ENCODE data around the gene SPNS1.
"Not testable (repeated sequence)": the region's sequence is repeated elsewhere in the genome, so short reads cannot be mapped to it uniquely, and the experiment has no call there.

Gene SPNS1

GRCh38 chr16:28974437-28975157 is at the start of gene SPNS1:
Gene SPNS1, plus strand, starts transcription at chr16:28974778. Its CDS starts 374 bp downstream, at chr16:28975152.
- peak within 1 kb of the TSS; percentile 73 for H3K27ac ChIP-seq (ENCODE audit: low read depth, low read length)
- H3K36me3 ChIP-seq (ENCODE audit: control insufficient read depth in 1 of 2, insufficient read depth in 2 of 2, low read length in 2 of 2) = peaks cover 0 to 16% of the 10 kb centered on the region in 2 donors
- H3K9me3 ChIP-seq (ENCODE audit: control insufficient read depth in 1 of 2, low read length in 2 of 2) = no peaks in the 10 kb centered on the region
- peak within 1 kb of the TSS; percentile 83 to 95 for H3K9ac ChIP-seq (ENCODE audit: low read depth in 1 of 2, low read length in 2 of 2)
- no peaks in the 10 kb centered on the region for H3K27me3 ChIP-seq (ENCODE audit: control insufficient read depth in 1 of 2, insufficient read depth in 2 of 2, low read length in 2 of 2)
- H3K4me1 ChIP-seq (ENCODE audit: control insufficient read depth in 1 of 2, insufficient read depth in 2 of 2, low read length in 2 of 2) = peaks cover 16 to 22% of the 10 kb centered on the region in 2 donors
- peak within 1 kb of the TSS; percentile 99 to 100 for H3K4me3 ChIP-seq (ENCODE audit: low read depth in 1 of 2, low read length in 2 of 2)

- peaks cover 15 to 16% of the 10 kb centered on the region in 2 donors for H3K4me1 ChIP-seq (ENCODE audit: control insufficient read depth in 1 of 2, insufficient read depth in 2 of 2, low read length in 2 of 2)
- H3K36me3 ChIP-seq (ENCODE audit: control insufficient read depth in 1 of 2, insufficient read depth in 2 of 2, low read length in 2 of 2) = peaks cover 0 to 3% of the 10 kb centered on the region in 2 donors
- H3K27me3 ChIP-seq (ENCODE audit: control insufficient read depth in 1 of 2, insufficient read depth in 2 of 2, low read length in 2 of 2) = no peaks in the 10 kb centered on the region
- no peaks in the 10 kb centered on the region for H3K9me3 ChIP-seq (ENCODE audit: control insufficient read depth in 1 of 2, low read length in 2 of 2)
- peak overlapping the region; percentile 99 for H3K27ac ChIP-seq (ENCODE audit: low read depth, low read length)
- H3K9ac ChIP-seq (ENCODE audit: low read depth in 1 of 2, low read length in 2 of 2) = peak overlapping the region; percentile 79 to 89
- H3K4me3 ChIP-seq (ENCODE audit: low read depth in 1 of 2, low read length in 2 of 2) = peak overlapping the region; percentile 76 to 87
These were observed 49.0 kb upstream of the SPNS1 start for GRCh38 chr16:28925386-28926228.

- not testable (repeated sequence) for H3K27me3 ChIP-seq (ENCODE audit: control insufficient read depth in 1 of 2, insufficient read depth in 2 of 2, low read length in 2 of 2); H3K27ac ChIP-seq (ENCODE audit: low read depth, low read length); H3K36me3 ChIP-seq (ENCODE audit: control insufficient read depth in 1 of 2, insufficient read depth in 2 of 2, low read length in 2 of 2); H3K9me3 ChIP-seq (ENCODE audit: control insufficient read depth in 1 of 2, low read length in 2 of 2)
- Histone ChIP-seq H3K4me1 (ENCODE audit: control insufficient read depth in 1 of 2, insufficient read depth in 2 of 2, low read length in 2 of 2) (peaks cover 15 to 16% of the 10 kb centered on the region in 2 donors), H3K4me3 (ENCODE audit: low read depth in 1 of 2, low read length in 2 of 2) (peak overlapping the region; percentile 76 to 87), H3K9ac (ENCODE audit: low read depth in 1 of 2, low read length in 2 of 2) (peak overlapping the region in 1 of 2 donors; percentile 79)
These were observed 48.3 kb upstream of the SPNS1 start for GRCh38 chr16:28926284-28926683.

GRCh38 chr16:28927815-28928214 is 46.8 kb upstream of the SPNS1 start:
- Histone ChIP-seq H3K4me3 (ENCODE audit: low read depth in 1 of 2, low read length in 2 of 2) (no peak overlapping the region), H3K9me3 (ENCODE audit: control insufficient read depth in 1 of 2, low read length in 2 of 2) (no peaks in the 10 kb centered on the region), H3K27ac (ENCODE audit: low read depth, low read length) (no peak overlapping the region), H3K36me3 (ENCODE audit: control insufficient read depth in 1 of 2, insufficient read depth in 2 of 2, low read length in 2 of 2) (no peaks in the 10 kb centered on the region), H3K27me3 (ENCODE audit: control insufficient read depth in 1 of 2, insufficient read depth in 2 of 2, low read length in 2 of 2) (no peaks in the 10 kb centered on the region), H3K4me1 (ENCODE audit: control insufficient read depth in 1 of 2, insufficient read depth in 2 of 2, low read length in 2 of 2) (peaks cover 12 to 16% of the 10 kb centered on the region in 2 donors), H3K9ac (ENCODE audit: low read depth in 1 of 2, low read length in 2 of 2) (no peak overlapping the region)

GRCh38 chr16:28930203-28930602 is 44.4 kb upstream of the SPNS1 start:
- no peaks in the 10 kb centered on the region for H3K27me3 ChIP-seq (ENCODE audit: control insufficient read depth in 1 of 2, insufficient read depth in 2 of 2, low read length in 2 of 2)
- no peaks in the 10 kb centered on the region for H3K36me3 ChIP-seq (ENCODE audit: control insufficient read depth in 1 of 2, insufficient read depth in 2 of 2, low read length in 2 of 2)
- H3K4me1 ChIP-seq (ENCODE audit: control insufficient read depth in 1 of 2, insufficient read depth in 2 of 2, low read length in 2 of 2) = no peaks in the 10 kb centered on the region
- H3K27ac ChIP-seq (ENCODE audit: low read depth, low read length) = no peak overlapping the region
- H3K4me3 ChIP-seq (ENCODE audit: low read depth in 1 of 2, low read length in 2 of 2) = no peak overlapping the region
- no peak overlapping the region for H3K9ac ChIP-seq (ENCODE audit: low read depth in 1 of 2, low read length in 2 of 2)
- no peaks in the 10 kb centered on the region for H3K9me3 ChIP-seq (ENCODE audit: control insufficient read depth in 1 of 2, low read length in 2 of 2)

- no peak overlapping the region for H3K9ac ChIP-seq (ENCODE audit: low read depth in 1 of 2, low read length in 2 of 2)
- H3K4me1 ChIP-seq (ENCODE audit: control insufficient read depth in 1 of 2, insufficient read depth in 2 of 2, low read length in 2 of 2) = no peaks in the 10 kb centered on the region
- H3K27ac ChIP-seq (ENCODE audit: low read depth, low read length) = no peak overlapping the region
- H3K4me3 ChIP-seq (ENCODE audit: low read depth in 1 of 2, low read length in 2 of 2) = no peak overlapping the region
- no peaks in the 10 kb centered on the region for H3K36me3 ChIP-seq (ENCODE audit: control insufficient read depth in 1 of 2, insufficient read depth in 2 of 2, low read length in 2 of 2)
- H3K27me3 ChIP-seq (ENCODE audit: control insufficient read depth in 1 of 2, insufficient read depth in 2 of 2, low read length in 2 of 2) = no peaks in the 10 kb centered on the region
- no peaks in the 10 kb centered on the region for H3K9me3 ChIP-seq (ENCODE audit: control insufficient read depth in 1 of 2, low read length in 2 of 2)
These were observed 43.9 kb upstream of the SPNS1 start for GRCh38 chr16:28930652-28931051.

- Histone ChIP-seq H3K4me1 (ENCODE audit: control insufficient read depth in 1 of 2, insufficient read depth in 2 of 2, low read length in 2 of 2) (peaks cover 4 to 6% of the 10 kb centered on the region in 2 donors), H3K27me3 (ENCODE audit: control insufficient read depth in 1 of 2, insufficient read depth in 2 of 2, low read length in 2 of 2) (no peaks in the 10 kb centered on the region), H3K36me3 (ENCODE audit: control insufficient read depth in 1 of 2, insufficient read depth in 2 of 2, low read length in 2 of 2) (no peaks in the 10 kb centered on the region), H3K27ac (ENCODE audit: low read depth, low read length) (no peak within 1 kb of the TSS), H3K4me3 (ENCODE audit: low read depth in 1 of 2, low read length in 2 of 2) (no peak within 1 kb of the TSS), H3K9ac (ENCODE audit: low read depth in 1 of 2, low read length in 2 of 2) (no peak within 1 kb of the TSS), H3K9me3 (ENCODE audit: control insufficient read depth in 1 of 2, low read length in 2 of 2) (no peaks in the 10 kb centered on the region)
These were observed 42.8 kb upstream of the SPNS1 start, which contains the start of gene CD19 for GRCh38 chr16:28931801-28932225. Gene CD19, plus strand, starts transcription at chr16:28931971. Its CDS starts 30 bp downstream, at chr16:28932001.

- no peaks in the 10 kb centered on the region for H3K9me3 ChIP-seq (ENCODE audit: control insufficient read depth in 1 of 2, low read length in 2 of 2)
- no peak overlapping the region for H3K27ac ChIP-seq (ENCODE audit: low read depth, low read length)
- H3K27me3 ChIP-seq (ENCODE audit: control insufficient read depth in 1 of 2, insufficient read depth in 2 of 2, low read length in 2 of 2) = no peaks in the 10 kb centered on the region
- H3K9ac ChIP-seq (ENCODE audit: low read depth in 1 of 2, low read length in 2 of 2) = no peak overlapping the region
- no peak overlapping the region for H3K4me3 ChIP-seq (ENCODE audit: low read depth in 1 of 2, low read length in 2 of 2)
- H3K4me1 ChIP-seq (ENCODE audit: control insufficient read depth in 1 of 2, insufficient read depth in 2 of 2, low read length in 2 of 2) = peaks cover 4 to 6% of the 10 kb centered on the region in 2 donors
- no peaks in the 10 kb centered on the region for H3K36me3 ChIP-seq (ENCODE audit: control insufficient read depth in 1 of 2, insufficient read depth in 2 of 2, low read length in 2 of 2)
These were observed 42.0 kb upstream of the SPNS1 start for GRCh38 chr16:28932339-28933141.

GRCh38 chr16:28933171-28933570 is 41.4 kb upstream of the SPNS1 start:
- Histone ChIP-seq H3K27ac (ENCODE audit: low read depth, low read length) (no peak overlapping the region), H3K4me3 (ENCODE audit: low read depth in 1 of 2, low read length in 2 of 2) (no peak overlapping the region), H3K9me3 (ENCODE audit: control insufficient read depth in 1 of 2, low read length in 2 of 2) (no peaks in the 10 kb centered on the region), H3K27me3 (ENCODE audit: control insufficient read depth in 1 of 2, insufficient read depth in 2 of 2, low read length in 2 of 2) (no peaks in the 10 kb centered on the region), H3K9ac (ENCODE audit: low read depth in 1 of 2, low read length in 2 of 2) (no peak overlapping the region), H3K4me1 (ENCODE audit: control insufficient read depth in 1 of 2, insufficient read depth in 2 of 2, low read length in 2 of 2) (peaks cover 4 to 6% of the 10 kb centered on the region in 2 donors), H3K36me3 (ENCODE audit: control insufficient read depth in 1 of 2, insufficient read depth in 2 of 2, low read length in 2 of 2) (no peaks in the 10 kb centered on the region)

Data from duodenal mucosa (tissue), 2 donors.